WERI-Rb-1 (cell line): ENCODE results near the gene CHFR.

ENCODE experiments used
- DNase-seq: peaks from one replicate; pipeline ENCODE4 v3.0.0-alpha.2; 2020
- H3K27ac ChIP-seq: fragments of 250-450 bp; sonication (Bioruptor Pico); 2 replicates; pipeline ENCODE4 v1.5.1; 2020; ENCODE audit warnings: mild to moderate bottlenecking, moderate library complexity
- H3K27me3 ChIP-seq: fragments of 250-450 bp; sonication (Bioruptor Pico); 2 replicates; pipeline ENCODE4 v1.5.1; 2021; ENCODE audit warnings: mild to moderate bottlenecking, low read depth, moderate library complexity; ENCODE audit not compliant: insufficient read depth, severe bottlenecking
- H3K36me3 ChIP-seq: fragments of 250-450 bp; sonication (Bioruptor Pico); 2 replicates; pipeline ENCODE4 v1.5.1; 2020; ENCODE audit warnings: mild to moderate bottlenecking, moderate library complexity
- H3K4me3 ChIP-seq: 2 replicates; pipeline ENCODE4 v1.5.1; 2011; ENCODE audit warnings: low read depth, mild to moderate bottlenecking, control low read depth, low read length
- H3K9me3 ChIP-seq: fragments of 250-450 bp; sonication (Bioruptor Pico); 2 replicates; pipeline ENCODE4 v1.5.1; 2021; ENCODE audit warnings: mild to moderate bottlenecking, moderate library complexity; ENCODE audit not compliant: severe bottlenecking
- CTCF ChIP-seq: IDR thresholded peaks from 2 replicates; pipeline ENCODE4 v1.5.1; 2011; ENCODE audit warnings: low read depth, mild to moderate bottlenecking, control low read depth, inconsistent platforms, low read length

CHFR gene

GRCh38 chr12:132806857-132807256, 80.5 kb downstream of the CHFR start:
- no peak for DNase-seq
- H3K9me3 ChIP-seq, result no peaks in the 10 kb centered on the region
- H3K4me3 ChIP-seq, result no peak overlapping the region
- no peak for TF ChIP-seq CTCF
- no peak overlapping the region for H3K27ac ChIP-seq
- H3K36me3 ChIP-seq, result peaks cover 58% of the 10 kb centered on the region
- H3K27me3 ChIP-seq, result no peaks in the 10 kb centered on the region

DNA sequence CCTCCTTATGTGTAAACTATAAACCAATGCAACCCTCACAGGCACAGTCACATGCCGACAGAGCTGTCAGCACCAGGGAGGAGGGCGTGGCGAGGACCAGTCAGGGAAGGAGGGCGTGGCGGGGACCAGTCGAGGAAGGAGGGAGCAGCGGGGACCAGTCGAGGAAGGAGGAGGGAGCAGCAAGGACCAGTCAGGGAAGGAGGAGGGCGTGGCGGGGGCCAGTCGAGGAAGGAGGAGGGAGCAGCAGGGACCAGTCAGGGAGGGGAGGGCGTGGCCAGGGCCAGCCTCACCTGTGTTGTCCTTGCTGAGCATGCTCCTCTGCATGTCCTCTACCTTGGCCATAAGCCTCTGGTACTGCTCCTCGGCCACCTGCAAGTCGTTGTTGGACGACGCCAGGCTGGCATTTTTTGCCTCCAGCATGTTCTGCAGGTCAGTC, 83.0 kb downstream of the CHFR start:
- no peaks in the 10 kb centered on the region for H3K9me3 ChIP-seq
- peak; percentile 23 for DNase-seq
- H3K27ac ChIP-seq, result no peak overlapping the region
- peaks cover 71% of the 10 kb centered on the region for H3K36me3 ChIP-seq
- no peak for TF ChIP-seq CTCF
- no peaks in the 10 kb centered on the region for H3K27me3 ChIP-seq
- H3K4me3 ChIP-seq, result no peak overlapping the region

DNA sequence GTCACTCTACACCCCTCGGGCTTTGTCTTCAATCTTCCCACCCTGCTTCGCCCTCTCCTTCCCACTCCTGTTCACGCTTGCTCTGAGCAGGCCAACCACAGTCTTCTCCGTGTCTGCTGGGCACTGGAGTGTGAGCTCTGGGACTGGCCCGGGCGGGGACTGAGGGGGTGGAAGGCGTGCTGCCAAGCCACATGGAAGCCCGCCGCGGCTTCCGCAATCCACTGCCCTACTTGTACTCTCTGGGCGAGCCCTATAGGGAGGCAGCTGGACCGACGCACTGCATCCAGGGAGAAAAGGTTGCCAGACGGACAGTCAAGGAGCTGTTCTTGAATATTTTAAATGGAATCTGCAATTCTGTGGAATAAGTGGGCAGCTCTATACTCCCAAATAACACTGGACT, 83.5 kb downstream of the CHFR start:
- DNase-seq, result no peak
- H3K36me3 ChIP-seq, result peaks cover 76% of the 10 kb centered on the region
- TF ChIP-seq CTCF, result no peak
- H3K27me3 ChIP-seq, result no peaks in the 10 kb centered on the region
- H3K4me3 ChIP-seq, result no peak overlapping the region
- H3K9me3 ChIP-seq, result no peaks in the 10 kb centered on the region
- H3K27ac ChIP-seq, result no peak overlapping the region

DNA sequence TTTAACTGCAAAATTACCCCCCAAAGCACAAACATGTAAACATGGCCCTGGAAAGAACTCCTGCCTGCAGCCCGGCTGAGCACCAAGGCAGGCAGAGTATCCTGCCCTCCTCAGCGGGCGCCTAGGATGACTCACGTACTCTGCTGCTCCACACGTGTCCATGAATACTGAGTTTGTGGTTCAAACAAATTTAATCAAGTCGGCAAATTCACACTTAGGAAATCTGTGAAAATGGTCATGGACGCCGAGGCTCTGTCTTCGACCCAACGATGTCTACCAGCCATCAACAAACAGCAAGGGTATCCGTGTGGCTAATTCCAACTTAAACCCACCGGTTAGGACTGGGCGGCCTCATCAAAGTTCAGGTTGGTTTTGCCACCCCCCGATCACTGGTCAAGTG, 84.3 kb downstream of the CHFR start:
- Histone ChIP-seq H3K9me3 (no peaks in the 10 kb centered on the region), H3K36me3 (peaks cover 74% of the 10 kb centered on the region)
- no peak for DNase-seq

GRCh38 chr12:132801741-132802140, 85.7 kb downstream of the CHFR start:
- no peaks in the 10 kb centered on the region for H3K9me3 ChIP-seq

More for the DNA sequence above, 84.3 kb downstream of the CHFR start:
- Histone ChIP-seq H3K4me3 (no peak overlapping the region), H3K27ac (no peak overlapping the region), H3K27me3 (no peaks in the 10 kb centered on the region)
- TF ChIP-seq CTCF, result no peak

More at GRCh38 chr12:132801741-132802140, 85.7 kb downstream of the CHFR start:
- no peak overlapping the region for H3K4me3 ChIP-seq
- peaks cover 70% of the 10 kb centered on the region for H3K36me3 ChIP-seq
- DNase-seq, result no peak
- no peak for TF ChIP-seq CTCF
- no peaks in the 10 kb centered on the region for H3K27me3 ChIP-seq
- H3K27ac ChIP-seq, result no peak overlapping the region
